Smooth muscle cell (in vitro differentiated cells): ENCODE data around the gene H1-8. TPM values are rescaled to one million over a fixed set of nuclear protein-coding genes. Genes with fewer than 3 reads are reported as not detected.

Source experiments
- DNase-seq: peaks from one replicate; lab custom pipeline; 2025; ENCODE audit not compliant: unreplicated experiment; lab: John Stamatoyannopoulos, UW
- H2AFZ ChIP-seq: fragments of 200-600 bp; sonication (generic); 2 replicates; pipeline ENCODE4 v1.6.0; 2016; ENCODE audit warnings: antibody characterized with exemption, low read depth, mild to moderate bottlenecking
- H3F3A ChIP-seq: fragments of 200-600 bp; sonication (generic); 2 replicates; pipeline ENCODE4 v1.6.0; 2017; ENCODE audit warnings: antibody characterized with exemption, low read depth
- H3K27ac ChIP-seq: fragments of 200-600 bp; sonication (generic); 2 replicates; pipeline ENCODE4 v1.5.1; 2016; ENCODE audit warnings: low read depth, mild to moderate bottlenecking
- H3K27me3 ChIP-seq: fragments of 200-600 bp; sonication (generic); 2 replicates; pipeline ENCODE4 v1.6.1; 2016; ENCODE audit warnings: low read depth, mild to moderate bottlenecking
- H3K36me3 ChIP-seq: fragments of 200-600 bp; sonication (generic); 2 replicates; pipeline ENCODE4 v1.5.1; 2016; ENCODE audit warnings: low read depth
- H3K4me1 ChIP-seq: fragments of 200-600 bp; sonication (generic); 2 replicates; pipeline ENCODE4 v1.5.1; 2016; ENCODE audit warnings: low read depth
- H3K4me2 ChIP-seq: fragments of 200-600 bp; sonication (generic); 2 replicates; pipeline ENCODE4 v1.6.0; 2016; ENCODE audit warnings: mild to moderate bottlenecking
- H3K4me3 ChIP-seq: fragments of 200-600 bp; sonication (generic); 2 replicates; pipeline ENCODE4 v1.5.1; 2016; ENCODE audit warnings: mild to moderate bottlenecking
- H3K79me2 ChIP-seq: fragments of 200-600 bp; sonication (generic); 2 replicates; pipeline ENCODE4 v1.6.0; 2016; ENCODE audit warnings: low read depth, mild to moderate bottlenecking
- H3K9ac ChIP-seq: fragments of 200-600 bp; sonication (generic); 2 replicates; pipeline ENCODE4 v1.6.0; 2016; ENCODE audit warnings: low read depth
- H3K9me3 ChIP-seq: fragments of 200-600 bp; sonication (generic); replicated peaks from 2 replicates; pipeline ENCODE4 v1.5.1; 2016; ENCODE audit warnings: low read depth
- H4K20me1 ChIP-seq: fragments of 200-600 bp; sonication (generic); 2 replicates; pipeline ENCODE4 v1.6.0; 2016; ENCODE audit warnings: low read depth
- WGBS: methylation state at CpG from one replicate; pipeline ENCODE4 v1.1.7; 2016; ENCODE audit warnings: low lambda C conversion rate; 5-methylcytosine and 5-hydroxymethylcytosine counted together
- polyA plus RNA-seq: library from polyadenylated mRNA; unstranded; fragments of >200 nt; fragmentation: Nextera tagmentation; extraction: Ambion mirVana; gene quantifications from 2 replicates; pipeline ENCODE4 v1.2.1, GENCODE V29; 2016
- total RNA-seq: library from RNA; depleted of rRNA; stranded (reverse); fragments of >200 nt; gene quantifications from 2 replicates; pipeline ENCODE4 v1.2.3, GENCODE V29; 2014
- TF ChIP-seq, protein P1 (sequence below): fragments of 200-600 bp; sonication (generic); IDR thresholded peaks from 2 replicates; pipeline ENCODE4 v1.5.1; 2017; ENCODE audit warnings: borderline replicate concordance, mild to moderate bottlenecking, antibody characterized with exemption; ENCODE audit not compliant: insufficient read depth, poor library complexity, severe bottlenecking

The H1-8 gene
- total and polyA plus RNA-seq, 2 experiments from 2014 or later = not detected

DNA sequence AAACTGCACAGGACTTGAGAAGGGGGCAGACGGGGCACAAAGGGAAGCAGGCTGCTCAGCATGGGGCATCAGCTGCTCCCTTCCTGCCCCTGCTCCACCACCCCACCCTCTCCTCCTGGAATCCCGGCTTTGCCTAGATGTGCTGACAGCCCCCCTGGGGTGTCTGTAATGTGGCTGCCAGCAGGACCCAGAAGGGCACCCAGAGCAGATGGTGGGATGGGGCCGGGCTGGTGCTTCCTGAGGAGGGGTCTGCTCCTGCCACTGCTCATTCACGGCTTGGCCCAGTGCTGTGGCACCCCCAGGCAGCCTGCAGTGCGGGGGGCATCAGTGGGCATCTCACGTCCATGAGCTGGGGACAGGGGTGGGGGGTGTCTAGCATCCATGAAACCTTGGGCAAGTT, 10.2 kb downstream of the H1-8 start:
- Histone ChIP-seq H3K4me3 (no peak overlapping the region), H3K36me3 (no peaks in the 10 kb centered on the region), H3K27ac (no peak overlapping the region), H3K27me3 (no peaks in the 10 kb centered on the region), H3K4me1 (peaks cover 3% of the 10 kb centered on the region), H4K20me1 (no peaks in the 10 kb centered on the region), H3K79me2 (no peaks in the 10 kb centered on the region), H3K4me2 (no peak overlapping the region), H2AFZ (no peak overlapping the region), H3K9ac (no peak overlapping the region), H3K9me3 (no peaks in the 10 kb centered on the region), H3F3A (peaks cover 15% of the 10 kb centered on the region)
- DNase-seq = no peak
- 70% methylated on average over 6 of the region's 6 CpGs for WGBS
- TF ChIP-seq, protein P1, sequence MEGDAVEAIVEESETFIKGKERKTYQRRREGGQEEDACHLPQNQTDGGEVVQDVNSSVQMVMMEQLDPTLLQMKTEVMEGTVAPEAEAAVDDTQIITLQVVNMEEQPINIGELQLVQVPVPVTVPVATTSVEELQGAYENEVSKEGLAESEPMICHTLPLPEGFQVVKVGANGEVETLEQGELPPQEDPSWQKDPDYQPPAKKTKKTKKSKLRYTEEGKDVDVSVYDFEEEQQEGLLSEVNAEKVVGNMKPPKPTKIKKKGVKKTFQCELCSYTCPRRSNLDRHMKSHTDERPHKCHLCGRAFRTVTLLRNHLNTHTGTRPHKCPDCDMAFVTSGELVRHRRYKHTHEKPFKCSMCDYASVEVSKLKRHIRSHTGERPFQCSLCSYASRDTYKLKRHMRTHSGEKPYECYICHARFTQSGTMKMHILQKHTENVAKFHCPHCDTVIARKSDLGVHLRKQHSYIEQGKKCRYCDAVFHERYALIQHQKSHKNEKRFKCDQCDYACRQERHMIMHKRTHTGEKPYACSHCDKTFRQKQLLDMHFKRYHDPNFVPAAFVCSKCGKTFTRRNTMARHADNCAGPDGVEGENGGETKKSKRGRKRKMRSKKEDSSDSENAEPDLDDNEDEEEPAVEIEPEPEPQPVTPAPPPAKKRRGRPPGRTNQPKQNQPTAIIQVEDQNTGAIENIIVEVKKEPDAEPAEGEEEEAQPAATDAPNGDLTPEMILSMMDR = no peak

- no peak overlapping the region for H2AFZ ChIP-seq
- WGBS = 87% methylated on average over 15 of the region's 15 CpGs
- no peaks in the 10 kb centered on the region for H3K27me3 ChIP-seq
- TF ChIP-seq, protein P1 = no peak
- no peaks in the 10 kb centered on the region for H4K20me1 ChIP-seq
- peaks cover 15% of the 10 kb centered on the region for H3F3A ChIP-seq
- no peak overlapping the region for H3K4me3 ChIP-seq
- H3K27ac ChIP-seq = no peak overlapping the region
- H3K9me3 ChIP-seq = no peaks in the 10 kb centered on the region
- no peaks in the 10 kb centered on the region for H3K36me3 ChIP-seq
- H3K4me2 ChIP-seq = no peak overlapping the region
- no peak for DNase-seq
- no peak overlapping the region for H3K9ac ChIP-seq
- H3K4me1 ChIP-seq = peaks cover 9% of the 10 kb centered on the region
- no peaks in the 10 kb centered on the region for H3K79me2 ChIP-seq
Measured at GRCh38 chr3:129553719-129554118, 10.7 kb downstream of the H1-8 start.

DNA sequence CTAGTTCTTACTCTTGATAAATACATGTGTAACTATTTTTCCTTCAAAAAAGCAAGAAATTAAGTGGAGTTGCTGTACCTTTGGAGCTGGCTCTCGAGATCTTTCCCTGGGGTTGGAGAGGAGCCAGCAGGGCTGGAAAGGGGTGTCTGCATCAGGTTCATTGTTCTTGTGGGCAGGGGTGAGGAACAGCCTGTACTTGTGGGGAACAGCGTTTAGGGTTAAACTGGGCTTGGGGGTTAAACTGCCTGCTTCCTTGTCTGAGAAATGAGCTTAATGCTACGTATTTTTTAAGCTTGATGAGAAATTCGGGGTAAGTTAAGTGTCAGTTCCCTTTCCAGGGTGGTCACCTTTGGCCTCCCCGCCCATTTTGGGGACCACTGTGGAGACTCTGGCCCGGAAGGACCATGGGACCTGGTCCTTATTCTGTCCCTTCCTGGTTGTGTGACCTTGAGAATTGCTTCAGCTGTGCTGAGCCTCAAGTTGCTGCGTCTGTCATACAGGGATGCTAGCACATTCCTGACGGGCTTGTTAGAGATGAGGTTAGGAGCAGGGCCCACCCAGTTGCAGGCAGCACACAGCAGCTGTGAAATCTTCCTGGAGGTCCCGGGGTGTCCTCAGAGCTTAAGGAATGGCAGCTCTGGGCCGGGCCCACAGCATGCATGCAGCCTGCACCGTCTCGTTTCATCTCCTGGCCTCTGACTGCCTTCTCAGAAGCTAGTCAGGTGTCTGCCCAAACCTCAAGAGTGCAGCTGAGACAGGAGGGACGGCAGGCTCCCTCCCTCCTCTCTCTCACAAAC, 11.6 kb downstream of the H1-8 start:
- Histone ChIP-seq H3K27me3 (no peaks in the 10 kb centered on the region), H3K9ac (no peak overlapping the region), H3K79me2 (no peaks in the 10 kb centered on the region), H3K4me3 (no peak overlapping the region), H3K27ac (no peak overlapping the region), H3K9me3 (no peaks in the 10 kb centered on the region), H3K36me3 (no peaks in the 10 kb centered on the region), H2AFZ (no peak overlapping the region), H3K4me1 (peaks cover 13% of the 10 kb centered on the region), H3F3A (peaks cover 15% of the 10 kb centered on the region), H3K4me2 (no peak overlapping the region), H4K20me1 (no peaks in the 10 kb centered on the region)
- 86% methylated on average over 13 of the region's 13 CpGs for WGBS
- TF ChIP-seq, protein P1 = no peak
- DNase-seq = no peak

DNA sequence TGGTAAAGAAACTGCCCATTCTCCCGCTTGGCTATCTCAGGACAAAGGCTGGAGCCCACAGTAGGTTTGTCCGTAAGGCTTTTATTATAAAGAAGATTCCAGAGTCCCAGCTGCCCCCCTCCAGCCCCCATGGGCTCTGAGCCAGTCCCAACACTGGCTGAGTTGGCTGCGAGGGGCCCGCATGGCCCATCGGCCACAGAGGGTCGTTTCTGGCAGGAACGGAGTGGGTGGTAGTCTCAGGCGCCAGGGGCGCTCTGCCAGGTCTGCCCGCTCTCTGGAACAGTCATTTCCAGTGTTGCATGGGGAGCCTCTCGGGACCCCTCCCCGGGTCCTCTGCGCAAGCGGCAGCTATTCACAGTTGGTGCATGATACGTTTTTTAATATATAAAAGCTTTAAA, 12.2 kb downstream of the H1-8 start:
- Histone ChIP-seq H3K27ac (no peak overlapping the region), H3K27me3 (no peaks in the 10 kb centered on the region), H3K4me3 (no peak overlapping the region), H3K4me2 (no peak overlapping the region), H3K9ac (no peak overlapping the region), H3K4me1 (peaks cover 15% of the 10 kb centered on the region), H4K20me1 (no peaks in the 10 kb centered on the region), H3K9me3 (no peaks in the 10 kb centered on the region), H2AFZ (no peak overlapping the region), H3F3A (peaks cover 19% of the 10 kb centered on the region), H3K36me3 (no peaks in the 10 kb centered on the region), H3K79me2 (no peaks in the 10 kb centered on the region)
- DNase-seq = no peak
- TF ChIP-seq, protein P1 = no peak
- 92% methylated on average over 15 of the region's 15 CpGs for WGBS
